Muscle layer of duodenum (tissue), 2 donors: ENCODE data around the gene MAPK11.

Experiments used
- H3K27ac ChIP-seq: one replicate; pipeline ENCODE4 v1.7.0; 2013; ENCODE audit warnings: mild to moderate bottlenecking, low read length
- H3K27me3 ChIP-seq: one replicate; pipeline ENCODE4 v1.7.0; 2013; ENCODE audit warnings: low read depth, mild to moderate bottlenecking, control low read depth, low read length
- H3K36me3 ChIP-seq, 2 donors: one replicate each; pipeline ENCODE4 v1.7.0; 2013; ENCODE audit warnings: low read length in 2 of 2, control low read depth in 1 of 2, mild to moderate bottlenecking in 1 of 2; ENCODE audit not compliant: insufficient read depth in 2 of 2, control insufficient read depth in 1 of 2
- H3K4me1 ChIP-seq, 2 donors: one replicate each; pipeline ENCODE4 v1.7.0; 2013; ENCODE audit warnings: low read length in 2 of 2, mild to moderate bottlenecking in 2 of 2, control low read depth in 1 of 2, moderate library complexity in 1 of 2; ENCODE audit not compliant: insufficient read depth in 2 of 2, control insufficient read depth in 1 of 2
- H3K4me3 ChIP-seq, 2 donors: one replicate each; pipeline ENCODE4 v1.7.0; 2013; ENCODE audit warnings: low read length in 2 of 2, low read depth in 1 of 2, mild to moderate bottlenecking in 1 of 2
- H3K9me3 ChIP-seq, 2 donors: one replicate each; pipeline ENCODE4 v1.7.0; 2013; ENCODE audit warnings: low read length in 2 of 2, control low read depth in 1 of 2, mild to moderate bottlenecking in 1 of 2; ENCODE audit not compliant: control insufficient read depth in 1 of 2
- donor health status: healthy.

MAPK11 gene

GRCh38 chr22:50289151-50289941 is 19.2 kb upstream of the MAPK11 start:
- Histone ChIP-seq H3K4me1 (peaks cover 6 to 22% of the 10 kb centered on the region in 2 donors), H3K36me3 (peaks cover 22 to 60% of the 10 kb centered on the region in 2 donors)

GRCh38 chr22:50287731-50288130 is 17.6 kb upstream of the MAPK11 start:
- Histone ChIP-seq H3K9me3 (no peaks in the 10 kb centered on the region), H3K27me3 (no peaks in the 10 kb centered on the region), H3K4me3 (no peak overlapping the region), H3K36me3 (peaks cover 22 to 74% of the 10 kb centered on the region in 2 donors), H3K4me1 (peaks cover 1 to 5% of the 10 kb centered on the region in 2 donors), H3K27ac (no peak overlapping the region)

More at GRCh38 chr22:50289151-50289941, 19.2 kb upstream of the MAPK11 start:
- Histone ChIP-seq H3K4me3 (no peak overlapping the region), H3K27me3 (no peaks in the 10 kb centered on the region), H3K27ac (no peak overlapping the region), H3K9me3 (no peaks in the 10 kb centered on the region)

- no peaks in the 10 kb centered on the region for H3K9me3 ChIP-seq
- no peak overlapping the region for H3K4me3 ChIP-seq
- H3K36me3 ChIP-seq: peaks cover 22 to 83% of the 10 kb centered on the region in 2 donors
- H3K27ac ChIP-seq: no peak overlapping the region
- no peaks in the 10 kb centered on the region for H3K27me3 ChIP-seq
- H3K4me1 ChIP-seq: no peaks in the 10 kb centered on the region
These were observed 16.6 kb upstream of the MAPK11 start for GRCh38 chr22:50286701-50287318.

- Histone ChIP-seq H3K27me3 (no peaks in the 10 kb centered on the region), H3K36me3 (peaks cover 22 to 88% of the 10 kb centered on the region in 2 donors), H3K4me1 (no peaks in the 10 kb centered on the region), H3K9me3 (no peaks in the 10 kb centered on the region), H3K27ac (no peak overlapping the region), H3K4me3 (no peak overlapping the region)
These were observed 16.1 kb upstream of the MAPK11 start for GRCh38 chr22:50286275-50286674.

GRCh38 chr22:50285568-50286229 is 15.5 kb upstream of the MAPK11 start:
- H3K27ac ChIP-seq: no peak overlapping the region
- no peaks in the 10 kb centered on the region for H3K9me3 ChIP-seq
- H3K36me3 ChIP-seq: peaks cover 22 to 94% of the 10 kb centered on the region in 2 donors

GRCh38 chr22:50284479-50284878 is 14.3 kb upstream of the MAPK11 start:
- Histone ChIP-seq H3K36me3 (peaks cover 13 to 93% of the 10 kb centered on the region in 2 donors), H3K27ac (no peak overlapping the region), H3K9me3 (no peaks in the 10 kb centered on the region), H3K27me3 (no peaks in the 10 kb centered on the region), H3K4me1 (no peaks in the 10 kb centered on the region), H3K4me3 (no peak overlapping the region)

More at GRCh38 chr22:50285568-50286229, 15.5 kb upstream of the MAPK11 start:
- no peaks in the 10 kb centered on the region for H3K4me1 ChIP-seq
- H3K4me3 ChIP-seq: no peak overlapping the region
- H3K27me3 ChIP-seq: no peaks in the 10 kb centered on the region

GRCh38 chr22:50283821-50284220 is 13.6 kb upstream of the MAPK11 start:
- H3K27me3 ChIP-seq: no peaks in the 10 kb centered on the region
- H3K9me3 ChIP-seq: no peaks in the 10 kb centered on the region
- H3K4me1 ChIP-seq: no peaks in the 10 kb centered on the region
- peaks cover 8 to 93% of the 10 kb centered on the region in 2 donors for H3K36me3 ChIP-seq
- H3K27ac ChIP-seq: no peak overlapping the region
- no peak overlapping the region for H3K4me3 ChIP-seq

GRCh38 chr22:50282361-50283155 is 12.4 kb upstream of the MAPK11 start:
- H3K4me1 ChIP-seq: no peaks in the 10 kb centered on the region
- no peaks in the 10 kb centered on the region for H3K9me3 ChIP-seq
- no peak overlapping the region for H3K27ac ChIP-seq
- H3K36me3 ChIP-seq: peaks cover 3 to 93% of the 10 kb centered on the region in 2 donors
- no peak overlapping the region for H3K4me3 ChIP-seq
- no peaks in the 10 kb centered on the region for H3K27me3 ChIP-seq

- Histone ChIP-seq H3K27ac (no peak overlapping the region), H3K27me3 (no peaks in the 10 kb centered on the region), H3K9me3 (no peaks in the 10 kb centered on the region), H3K4me1 (no peaks in the 10 kb centered on the region), H3K4me3 (no peak overlapping the region), H3K36me3 (peaks cover 3 to 93% of the 10 kb centered on the region in 2 donors)
These were observed 11.8 kb upstream of the MAPK11 start for GRCh38 chr22:50281957-50282356.

GRCh38 chr22:50281384-50281760 is 11.2 kb upstream of the MAPK11 start:
- H3K27ac ChIP-seq: no peak overlapping the region
- peaks cover 3 to 93% of the 10 kb centered on the region in 2 donors for H3K36me3 ChIP-seq
- no peaks in the 10 kb centered on the region for H3K27me3 ChIP-seq
- H3K9me3 ChIP-seq: no peaks in the 10 kb centered on the region
- H3K4me1 ChIP-seq: no peaks in the 10 kb centered on the region
- H3K4me3 ChIP-seq: no peak overlapping the region
